GM19438 (cell line): ENCODE results near the gene DGKQ.
"Not testable (repeated sequence)": the region's sequence is repeated elsewhere in the genome, so short reads cannot be mapped to it uniquely, and the experiment has no call there.

Experiments used
- ATAC-seq: cut with Tn5 transposase; IDR thresholded peaks from one replicate; pipeline ENCODE4 v1.9.1; 2021; ENCODE audit warnings: low read depth; ENCODE audit not compliant: unreplicated experiment

DGKQ gene

DNA sequence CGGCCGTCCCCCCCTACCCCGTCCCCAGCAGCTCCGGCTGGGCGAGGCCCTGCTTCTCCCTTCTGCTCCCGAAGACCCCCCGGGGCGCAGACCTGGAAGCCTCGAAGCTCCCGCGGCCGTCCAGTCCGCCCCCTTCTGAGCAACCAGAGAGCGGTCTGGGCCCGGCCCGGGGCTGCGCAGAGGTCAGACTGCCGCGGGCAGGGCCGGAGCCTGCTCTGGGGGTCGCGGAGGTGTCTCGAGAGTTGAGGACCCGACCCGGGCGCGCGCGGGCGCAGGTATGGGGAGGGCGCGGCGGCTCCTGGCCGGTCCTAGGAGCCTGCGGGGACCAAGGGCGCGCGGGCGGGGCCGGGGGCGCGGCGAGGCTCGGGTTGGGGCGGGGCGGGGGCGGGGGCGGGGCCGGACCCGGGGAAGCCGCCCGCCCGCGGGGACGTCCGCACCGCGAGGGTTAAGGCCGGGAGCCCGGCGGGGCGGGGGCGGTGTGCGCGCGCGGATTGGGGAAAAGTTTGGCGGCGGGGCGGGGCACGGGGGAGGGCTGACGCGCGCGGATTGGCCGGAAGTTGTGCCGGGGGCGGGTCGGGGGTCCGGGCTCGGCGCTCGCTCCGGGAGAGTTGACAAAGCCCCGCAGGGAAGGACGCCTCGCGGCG, 37.8 kb upstream of the DGKQ start, which contains the start of gene FGFRL1:
Gene FGFRL1 (plus strand): TSS at position 605 of the 644 bp plus-strand sequence. CDS start 860 bp downstream, outside the sequence.
- no peak for ATAC-seq

DNA sequence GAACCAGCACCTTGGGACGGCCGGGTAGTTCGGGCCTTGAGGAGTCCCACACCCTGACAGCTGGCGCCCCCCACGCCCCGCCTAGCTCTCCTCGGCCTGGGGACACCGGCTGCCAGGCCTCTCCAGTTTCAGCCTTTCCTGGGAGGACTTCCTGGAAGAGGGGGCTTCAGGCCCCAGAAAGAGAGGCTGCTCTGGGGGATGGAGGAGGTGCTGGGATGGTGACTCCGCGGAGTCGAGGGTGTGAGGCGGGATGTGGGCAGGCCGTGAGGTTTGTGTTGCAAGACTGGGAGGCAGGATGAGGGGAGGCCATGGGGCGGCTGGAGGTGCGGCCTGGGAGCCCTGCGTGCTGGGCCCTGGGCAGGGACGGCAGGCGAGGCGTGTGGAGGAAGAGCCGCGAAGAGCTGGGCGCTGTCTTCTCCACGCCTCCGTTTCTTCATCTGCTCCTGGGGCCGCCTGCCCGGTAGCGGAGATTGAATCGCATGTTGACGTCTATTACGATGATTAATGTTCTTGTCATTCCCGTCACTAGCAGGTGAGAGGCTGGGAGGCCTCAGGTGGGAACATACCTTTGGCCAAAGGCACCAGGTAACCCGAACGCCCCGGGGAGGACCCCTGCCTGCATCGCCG, 37.1 kb upstream of the DGKQ start:
- ATAC-seq = peak; percentile 3

DNA sequence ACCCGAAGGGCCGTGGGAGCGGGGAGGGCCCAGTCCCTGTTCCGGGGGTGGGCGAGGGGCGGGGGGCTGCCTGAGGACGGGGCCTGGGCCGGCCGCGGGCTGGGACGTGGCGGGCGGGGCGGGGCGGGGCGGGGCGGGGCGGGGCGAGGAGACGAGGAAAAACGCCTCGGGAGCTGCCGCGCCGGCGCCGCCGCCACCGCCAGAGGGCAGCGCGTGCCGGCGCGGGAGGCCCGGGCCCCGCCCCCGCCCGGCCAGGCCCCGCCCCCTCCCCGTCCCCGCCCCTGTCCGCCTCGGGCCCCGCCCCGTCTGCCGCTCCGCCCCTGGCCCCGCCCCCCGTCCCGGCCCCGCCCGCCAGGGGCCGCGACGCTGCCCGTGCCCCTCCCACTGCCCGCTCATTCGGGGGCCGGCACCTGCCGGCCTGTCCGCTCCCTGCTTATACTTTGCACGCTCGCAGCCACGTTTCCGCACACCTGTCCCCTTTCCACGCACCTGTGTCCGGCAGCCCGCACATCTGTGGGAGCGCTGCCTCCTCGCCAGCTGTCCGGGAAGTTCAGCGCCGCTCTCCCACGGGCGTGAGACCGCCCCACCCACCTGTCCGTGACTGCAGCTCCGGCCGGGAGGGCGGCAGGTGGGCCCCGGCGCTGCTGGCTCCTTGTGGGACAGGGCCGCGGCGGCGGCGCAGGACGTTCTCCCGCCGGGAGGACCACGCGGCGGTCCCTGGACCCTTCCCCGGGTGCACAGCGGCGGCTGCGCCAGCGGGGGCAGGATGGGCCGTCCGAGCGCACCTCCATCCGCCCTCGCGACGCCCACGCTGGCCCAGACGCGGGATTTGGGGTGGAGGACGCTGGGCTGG, 36.4 kb upstream of the DGKQ start:
- peak; percentile 45 for ATAC-seq

DNA sequence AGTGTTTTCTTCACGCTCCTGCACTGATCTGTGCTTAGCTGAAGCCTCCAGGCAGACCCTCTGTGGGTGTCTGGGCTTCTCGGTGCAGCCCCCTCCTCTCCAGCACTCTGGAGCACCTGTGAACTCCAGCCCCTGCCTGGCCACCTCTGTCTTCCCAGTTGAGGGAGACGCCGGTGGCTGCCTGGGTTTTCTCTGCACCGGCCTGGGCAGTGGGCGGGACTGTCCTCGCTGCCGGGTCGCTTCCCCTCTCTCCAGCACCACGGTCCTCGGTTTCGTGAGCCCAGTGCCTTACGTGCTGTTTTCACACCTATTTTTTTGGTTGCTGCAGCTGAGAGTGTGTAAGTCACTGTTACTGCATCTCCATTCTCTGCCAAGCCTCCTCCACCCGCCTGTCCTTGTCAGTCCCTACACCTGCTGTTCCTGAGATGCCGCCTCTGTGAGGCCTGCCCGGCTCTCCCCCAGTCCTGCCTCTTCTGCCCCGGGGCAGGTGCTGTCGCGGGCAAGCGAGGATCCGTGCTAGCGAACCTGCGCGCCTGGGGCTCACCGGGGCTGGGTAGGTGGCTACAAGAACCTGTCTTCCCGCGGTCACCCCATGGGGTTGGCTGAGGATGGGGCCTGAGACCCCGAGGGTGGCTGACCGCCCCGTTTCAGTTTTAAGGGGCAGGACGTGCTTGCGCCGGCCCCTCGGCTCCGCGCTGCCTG, 35.6 kb upstream of the DGKQ start:
- no peak for ATAC-seq

DNA sequence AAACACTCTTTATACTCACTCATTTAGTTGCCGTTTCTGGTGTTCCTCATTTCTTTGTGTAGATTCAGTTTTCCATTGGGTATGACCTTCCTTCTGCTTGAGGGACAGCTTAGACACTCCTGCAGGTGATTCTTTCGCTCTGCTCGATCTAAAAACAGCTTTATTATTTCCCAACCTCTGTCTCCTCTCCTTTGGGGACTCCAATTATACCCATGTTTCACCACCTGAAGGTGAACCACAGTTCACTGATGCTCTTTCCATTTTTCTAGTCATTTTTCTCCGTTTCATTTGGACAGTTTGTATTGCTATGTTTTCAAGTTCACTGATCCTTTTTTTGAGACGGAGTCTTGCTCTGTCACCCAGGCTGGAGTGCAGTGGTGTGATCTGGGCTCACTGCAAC, 33.5 kb upstream of the DGKQ start:
- no peak for ATAC-seq

DNA sequence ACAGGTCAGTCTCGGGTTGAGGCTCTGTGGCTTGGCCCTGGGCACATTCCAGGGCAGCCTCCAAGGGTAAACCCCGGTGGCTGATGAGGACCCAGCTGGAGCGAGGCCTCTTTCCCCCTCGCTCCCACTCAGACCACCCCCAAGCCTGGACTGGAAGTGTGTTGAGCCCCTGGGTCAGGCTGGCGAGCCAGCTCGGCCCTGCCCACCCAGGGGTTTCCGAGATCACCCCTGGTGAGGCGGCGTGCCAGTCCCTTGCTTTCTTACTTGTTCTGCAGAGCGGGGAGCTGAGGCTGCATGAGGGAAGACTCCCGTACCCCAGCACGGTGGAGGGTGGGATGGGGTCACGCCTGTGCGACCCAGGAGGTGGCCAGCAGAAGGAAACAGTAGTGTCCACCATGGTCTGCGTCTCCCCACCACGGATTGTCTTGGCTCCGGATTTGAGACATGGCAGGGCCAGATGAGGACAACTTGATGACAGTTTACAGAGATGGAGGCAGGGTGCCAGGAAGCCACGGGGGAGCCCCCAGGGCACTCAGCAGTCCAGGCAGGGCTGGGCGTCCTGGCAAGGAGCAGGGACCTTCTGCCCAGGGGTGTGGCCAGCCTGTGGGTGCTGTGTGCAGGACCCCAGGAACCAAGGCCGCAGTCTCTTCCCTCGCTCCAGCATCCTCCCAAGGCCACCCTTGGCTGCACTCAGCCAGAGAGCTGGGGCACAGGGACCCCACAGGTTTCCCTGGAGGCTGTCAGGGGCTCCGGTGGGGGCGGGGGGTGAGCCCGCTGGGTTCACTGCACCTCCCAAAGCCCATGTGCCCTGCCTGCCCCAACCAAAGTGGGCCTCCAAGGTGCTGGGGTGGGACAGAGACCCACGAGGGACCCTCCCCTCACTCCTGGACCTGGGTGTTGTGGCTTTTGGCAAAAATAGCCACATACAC, 31.5 kb upstream of the DGKQ start:
- no peak for ATAC-seq

DNA sequence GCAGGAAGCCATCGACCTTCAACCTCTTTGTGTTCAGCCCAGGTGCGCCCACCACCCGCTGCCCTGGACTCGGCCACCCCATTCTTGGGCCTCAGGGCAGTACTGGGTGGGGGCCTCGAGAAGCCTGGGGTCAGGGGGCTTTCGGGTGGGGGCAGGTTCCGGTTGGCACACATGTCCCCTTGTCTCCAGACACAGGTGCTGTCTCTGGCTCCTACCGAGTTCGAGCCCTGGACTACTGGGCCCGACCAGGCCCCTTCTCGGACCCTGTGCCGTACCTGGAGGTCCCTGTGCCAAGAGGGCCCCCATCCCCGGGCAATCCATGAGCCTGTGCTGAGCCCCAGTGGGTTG, 30.7 kb upstream of the DGKQ start:
- no peak for ATAC-seq

DNA sequence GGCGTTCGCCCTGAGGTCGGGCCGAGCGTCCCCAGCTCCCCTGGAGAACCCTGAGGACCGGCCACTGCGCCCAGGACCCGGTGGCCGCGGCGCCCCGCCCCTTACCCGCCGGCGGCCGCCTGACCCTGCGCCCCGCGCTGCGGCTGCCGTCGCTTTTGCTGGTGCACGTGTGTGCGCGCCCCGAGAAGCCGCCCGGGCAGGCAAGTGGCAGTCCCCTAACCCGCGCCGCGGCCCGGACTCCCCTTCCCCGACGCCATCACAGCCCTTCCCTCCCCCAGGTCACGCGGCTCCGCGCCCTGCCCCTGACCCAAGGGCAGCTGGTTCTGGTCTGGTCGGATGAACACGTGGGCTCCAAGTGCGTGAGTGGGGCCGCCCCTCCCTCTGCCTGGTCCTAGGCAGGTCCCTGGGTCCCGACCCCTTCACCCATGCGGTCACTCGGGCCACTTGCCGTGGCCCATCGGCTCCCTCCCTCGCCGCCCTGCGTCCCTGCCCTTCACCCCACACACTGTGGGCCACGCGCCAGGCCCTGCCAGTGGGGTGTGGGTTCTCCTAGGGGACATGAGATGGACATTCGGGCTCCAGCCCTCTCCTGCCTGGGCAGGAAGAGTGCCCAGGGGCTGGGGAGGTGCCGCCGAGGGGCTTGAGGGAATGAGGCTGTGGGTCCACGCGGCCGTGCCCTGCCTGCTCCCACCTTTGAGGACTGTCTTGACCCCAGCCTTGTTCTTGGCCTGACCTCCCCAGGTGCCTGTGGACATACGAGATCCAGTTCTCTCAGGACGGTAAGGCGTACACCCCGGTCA, 30.1 kb upstream of the DGKQ start:
- ATAC-seq = no peak

DNA sequence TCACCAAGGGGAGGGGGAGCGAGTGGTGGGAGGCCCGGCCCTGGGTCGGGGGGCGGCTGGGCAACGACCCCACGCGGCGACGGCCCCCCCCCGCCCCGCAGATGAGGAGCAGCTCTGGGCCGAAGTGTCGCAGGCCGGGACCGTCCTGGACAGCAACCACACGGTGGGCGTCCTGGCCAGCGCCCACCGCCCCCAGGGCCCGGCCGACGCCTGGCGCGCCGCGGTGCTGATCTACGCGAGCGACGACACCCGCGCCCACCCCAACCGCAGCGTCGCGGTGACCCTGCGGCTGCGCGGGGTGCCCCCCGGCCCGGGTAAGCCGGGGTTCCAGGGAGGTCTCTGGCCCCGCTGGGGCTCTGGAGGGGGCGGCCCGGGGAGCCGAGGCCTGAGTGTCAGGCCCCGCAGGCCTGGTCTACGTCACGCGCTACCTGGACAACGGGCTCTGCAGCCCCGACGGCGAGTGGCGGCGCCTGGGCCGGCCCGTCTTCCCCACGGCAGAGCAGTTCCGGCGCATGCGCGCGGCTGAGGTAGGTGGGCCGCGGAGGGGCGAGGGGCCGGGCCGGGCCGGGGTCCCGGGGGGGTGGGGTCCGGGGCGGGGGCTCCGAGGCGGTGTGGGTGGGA, 29.4 kb upstream of the DGKQ start:
- no peak for ATAC-seq

DNA sequence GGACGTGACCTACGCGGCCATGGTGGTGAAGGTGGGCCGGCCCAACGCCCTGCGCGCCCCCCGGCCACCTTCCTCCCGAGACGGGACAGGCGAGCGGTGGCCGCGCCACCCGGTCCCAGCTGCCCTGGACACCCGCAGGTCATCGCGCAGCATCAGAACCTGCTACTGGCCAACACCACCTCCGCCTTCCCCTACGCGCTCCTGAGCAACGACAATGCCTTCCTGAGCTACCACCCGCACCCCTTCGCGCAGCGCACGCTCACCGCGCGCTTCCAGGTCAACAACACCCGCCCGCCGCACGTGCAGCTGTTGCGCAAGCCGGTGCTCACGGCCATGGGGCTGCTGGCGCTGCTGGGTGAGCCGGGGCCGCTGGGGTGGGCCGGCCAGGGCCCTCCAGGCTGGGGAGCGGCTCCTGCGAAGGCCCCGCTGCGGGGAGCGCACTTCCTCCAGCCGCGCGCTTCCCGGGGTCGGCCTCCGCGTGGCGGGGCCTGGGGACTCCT, 28.8 kb upstream of the DGKQ start:
- no peak for ATAC-seq

DNA sequence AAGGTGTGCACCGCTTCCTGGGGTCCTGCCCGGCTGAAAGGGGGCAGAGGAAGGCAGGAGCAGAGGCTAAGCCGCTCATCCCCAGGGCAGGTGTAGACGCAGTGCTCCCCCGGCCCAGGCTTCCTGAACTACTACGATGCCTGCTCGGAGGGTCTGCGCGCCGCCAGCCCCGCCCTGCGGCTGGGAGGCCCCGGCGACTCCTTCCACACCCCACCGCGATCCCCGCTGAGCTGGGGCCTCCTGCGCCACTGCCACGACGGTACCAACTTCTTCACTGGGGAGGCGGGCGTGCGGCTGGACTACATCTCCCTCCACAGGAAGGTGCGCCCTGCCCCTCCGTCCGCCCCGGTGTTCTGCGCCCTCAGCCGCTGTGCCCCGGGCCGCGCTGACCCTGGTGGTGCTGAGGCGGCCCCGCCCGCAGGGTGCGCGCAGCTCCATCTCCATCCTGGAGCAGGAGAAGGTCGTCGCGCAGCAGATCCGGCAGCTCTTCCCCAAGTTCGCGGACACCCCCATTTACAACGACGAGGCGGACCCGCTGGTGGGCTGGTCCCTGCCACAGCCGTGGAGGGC, 28.3 kb upstream of the DGKQ start:
- no peak for ATAC-seq

DNA sequence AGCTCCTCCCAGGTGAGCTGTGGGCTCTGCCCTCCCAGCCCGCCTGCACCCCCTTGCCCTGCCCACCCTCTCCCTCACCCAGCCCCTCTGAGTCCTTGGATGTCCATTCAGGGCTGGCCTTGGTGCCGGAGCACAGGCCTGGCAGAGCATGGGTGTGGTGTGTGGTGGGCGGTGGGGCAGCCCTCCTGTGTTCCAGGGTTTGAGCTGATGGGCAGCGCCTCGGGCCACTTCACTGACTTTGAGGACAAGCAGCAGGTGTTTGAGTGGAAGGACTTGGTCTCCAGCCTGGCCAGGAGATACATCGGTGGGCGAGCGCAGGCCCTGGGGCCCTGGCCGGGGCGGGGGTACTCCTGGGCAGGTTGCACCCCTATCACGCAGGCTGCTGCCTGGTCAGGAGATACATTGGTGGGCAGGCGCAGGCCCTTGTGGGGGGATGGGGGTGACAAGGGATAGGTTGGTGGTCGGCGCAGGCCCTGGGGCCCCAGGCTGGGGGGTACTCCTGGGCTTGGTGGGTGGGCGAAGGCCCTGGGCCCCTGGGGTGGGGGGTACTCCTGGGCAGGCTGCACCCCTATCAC, 27.4 kb upstream of the DGKQ start:
- ATAC-seq = no peak

DNA sequence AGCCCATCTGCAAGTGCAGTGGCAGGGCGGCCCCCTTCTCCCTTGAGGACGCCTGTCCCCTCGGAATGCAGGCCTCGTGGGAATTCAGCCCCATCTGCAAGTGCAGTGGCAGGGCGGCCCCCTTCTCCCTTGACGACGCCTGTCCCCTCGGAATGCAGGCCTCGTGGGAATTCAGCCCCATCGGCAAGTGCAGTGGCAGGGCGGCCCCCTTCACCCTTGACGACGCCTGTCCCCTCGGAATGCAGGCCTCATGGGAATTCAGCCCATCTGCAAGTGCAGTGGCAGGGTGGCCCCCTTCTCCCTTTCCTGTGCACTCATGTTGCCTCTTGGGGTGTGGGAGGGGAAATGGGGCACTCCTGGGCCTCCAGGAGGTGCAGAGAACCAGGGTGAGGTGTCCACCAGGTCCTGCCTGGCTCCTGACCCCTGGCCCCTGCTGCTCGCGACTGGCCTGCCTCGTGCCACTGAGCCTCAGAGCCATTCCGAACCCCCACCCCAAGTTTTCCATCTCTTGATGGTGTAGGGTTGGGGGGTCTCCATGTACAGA, 26.6 kb upstream of the DGKQ start:
- no peak for ATAC-seq

DNA sequence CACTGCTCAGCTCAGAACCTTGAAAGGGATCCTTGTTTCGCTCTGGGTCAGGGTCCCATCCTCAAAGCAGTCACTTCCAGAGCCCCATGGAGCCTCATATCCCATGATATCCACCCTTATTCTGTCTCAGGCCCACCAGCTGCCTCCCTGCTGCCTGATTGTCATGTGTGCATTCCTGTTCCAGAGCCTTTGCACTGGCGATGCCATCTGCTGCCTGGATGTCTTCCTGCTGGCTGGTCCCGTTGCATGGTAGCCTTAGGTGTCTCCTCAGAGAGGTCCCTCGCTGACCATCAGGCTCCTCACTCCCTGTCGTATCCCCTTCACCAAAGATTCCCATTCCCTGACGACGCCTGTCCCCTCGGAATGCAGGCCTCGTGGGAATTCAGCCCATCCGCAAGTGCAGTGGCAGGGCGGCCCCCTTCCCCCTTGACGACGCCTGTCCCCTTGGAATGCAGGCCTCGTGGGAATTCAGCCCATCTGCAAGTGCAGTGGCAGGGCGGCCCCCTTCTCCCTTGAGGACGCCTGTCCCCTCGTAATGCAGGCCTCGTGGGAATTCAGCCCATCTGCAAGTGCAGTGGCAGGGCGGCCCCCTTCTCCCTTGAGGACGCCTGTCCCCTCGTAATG, 26.0 kb upstream of the DGKQ start:
- ATAC-seq = not testable (repeated sequence)

DNA sequence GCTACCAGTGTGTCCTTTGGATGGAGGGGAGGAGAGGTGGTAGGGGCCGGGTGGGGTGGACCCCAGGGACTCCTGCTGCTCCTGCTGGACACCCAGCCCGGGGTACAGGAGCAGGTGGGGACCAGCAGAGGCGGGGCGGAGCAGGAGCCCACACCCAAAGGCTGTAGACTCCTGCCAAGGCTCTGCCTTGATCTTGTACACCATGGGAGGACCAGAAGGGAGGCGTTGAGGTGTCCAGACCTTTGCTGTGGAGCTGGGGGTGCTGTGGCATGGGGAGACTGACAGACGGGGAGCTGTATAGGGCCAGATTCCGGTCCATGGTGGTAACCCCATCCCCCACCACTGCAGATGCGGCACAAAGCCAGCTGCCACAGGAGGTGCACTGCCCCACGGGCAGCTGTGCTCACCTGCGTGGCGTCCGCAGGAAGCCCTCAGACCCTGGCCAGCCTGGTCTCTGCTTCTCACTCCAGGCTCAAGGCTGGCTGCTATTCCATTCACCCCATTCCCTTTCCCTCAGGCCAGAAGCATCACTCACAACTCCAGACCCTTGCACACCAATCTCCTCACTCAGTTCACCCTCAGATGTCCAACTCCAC, 24.8 kb upstream of the DGKQ start:
- no peak for ATAC-seq

DNA sequence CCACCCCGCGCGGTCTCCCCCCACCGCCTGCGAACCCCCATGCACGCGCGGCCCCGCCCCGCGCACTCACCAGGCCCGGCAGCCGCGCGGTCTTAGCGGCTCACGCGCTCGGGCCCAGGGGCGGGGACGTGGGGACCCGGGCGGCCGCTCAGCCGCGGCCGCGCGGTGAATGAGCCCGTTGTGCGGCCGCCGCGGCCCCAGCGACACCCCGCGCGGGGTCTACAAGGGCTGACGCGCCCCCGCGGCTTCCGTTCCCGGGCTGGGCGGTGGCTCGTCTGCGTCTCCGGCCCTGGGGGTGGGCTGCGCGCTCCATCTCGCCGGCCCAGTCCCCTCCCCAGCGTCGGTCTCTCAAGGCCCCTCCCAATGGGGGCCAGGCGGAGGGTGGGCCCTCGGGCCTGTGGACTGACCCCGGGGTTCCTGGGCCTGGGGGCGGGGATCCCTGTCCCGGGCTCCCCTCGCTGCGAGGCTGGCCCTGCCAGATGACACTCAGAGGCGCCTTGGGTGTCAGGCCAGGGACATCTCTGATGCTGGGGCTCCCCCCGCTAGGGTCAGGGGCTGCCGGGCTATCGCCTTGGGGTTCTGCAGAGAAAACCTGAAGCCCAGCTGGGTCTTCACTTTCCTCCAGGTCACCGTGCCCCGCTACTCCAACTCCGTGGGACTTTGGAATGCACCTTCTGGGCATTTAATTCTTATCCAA, 24.2 kb upstream of the DGKQ start:
- no peak for ATAC-seq
